ENCODE measurements around the gene SLC25A20. TPM values are rescaled to one million over a fixed set of nuclear protein-coding genes. Genes with fewer than 3 reads are reported as not detected.

The SLC25A20 gene
- total RNA-seq, 1 donor from 2014 or later = 30.0 TPM

DNA sequence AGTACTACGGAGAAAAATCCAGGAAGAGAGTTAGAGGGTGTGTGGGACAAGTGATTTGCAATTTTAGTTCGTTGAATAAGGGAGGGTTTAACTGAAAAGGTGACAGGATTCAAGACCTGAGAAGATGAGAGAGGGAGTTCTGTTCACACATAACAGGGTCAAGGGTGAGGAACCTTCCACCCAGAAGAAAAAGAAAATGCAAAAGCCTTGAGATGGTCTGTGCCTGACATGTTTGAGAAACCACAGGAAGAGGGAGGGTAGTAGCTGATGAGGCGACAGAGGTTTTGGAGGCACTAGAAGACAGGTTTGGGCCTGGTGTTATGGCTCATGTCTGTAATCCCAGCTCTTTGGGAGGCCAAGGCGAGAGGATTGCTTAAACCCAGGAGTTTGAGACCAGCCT, 591 bp upstream of the SLC25A20 start:
- intact Hi-C loops (cut with micrococcal nuclease) = loop anchor here (1.0 to 5.0 kb wide), 2 partner anchors 19 to 193 kb away; partner anchors contain the start of genes ARIH2 and QRICH1

DNA sequence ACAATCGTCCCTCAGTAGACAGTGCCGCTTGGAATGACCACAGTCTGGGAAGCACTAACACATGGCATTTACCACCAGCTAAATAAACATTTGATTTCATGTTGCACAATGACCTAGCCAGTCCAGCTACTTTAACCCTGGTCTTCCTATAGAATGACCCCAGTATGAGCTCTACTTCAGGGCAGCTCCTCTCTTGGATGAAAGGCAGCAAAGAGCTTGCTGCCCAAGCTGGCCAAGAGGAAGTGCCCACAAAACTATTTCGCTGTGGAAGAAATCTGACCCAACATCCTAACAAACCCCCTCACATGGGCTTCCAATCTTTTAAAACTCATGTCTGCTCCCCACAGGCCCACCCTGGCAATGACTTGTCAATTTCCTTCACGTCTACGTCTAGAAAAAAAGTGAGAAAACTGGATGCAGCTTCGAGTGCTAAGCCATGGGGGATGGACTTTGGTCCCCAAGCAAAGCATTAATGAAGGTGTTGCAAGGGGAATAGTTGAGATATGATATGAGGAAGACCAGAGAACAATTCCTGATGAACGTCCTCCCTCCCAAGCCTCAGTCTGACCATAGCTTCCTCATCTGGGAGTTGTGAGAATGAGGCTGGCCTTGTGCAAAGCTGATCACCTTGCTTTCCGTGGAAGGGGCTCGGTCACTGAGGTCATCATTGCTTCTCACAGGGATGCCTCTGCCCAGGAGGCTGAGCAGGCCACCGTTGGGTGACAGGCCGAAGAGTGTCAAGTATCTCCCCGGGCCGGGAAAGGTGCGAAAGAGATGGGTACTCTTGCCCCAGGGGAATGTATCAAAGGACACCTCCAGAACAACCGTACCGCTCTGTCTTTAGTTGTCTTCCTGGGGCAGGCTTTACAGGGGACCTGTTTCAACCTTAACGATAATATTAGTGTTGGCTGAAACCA, 964 bp downstream of the SLC25A20 start:
- intact Hi-C loops (cut with micrococcal nuclease) = loop anchor here (1.0 to 5.0 kb wide), 2 partner anchors 50 to 195 kb away; partner anchors contain the start of genes PRKAR2A and QRICH1

DNA sequence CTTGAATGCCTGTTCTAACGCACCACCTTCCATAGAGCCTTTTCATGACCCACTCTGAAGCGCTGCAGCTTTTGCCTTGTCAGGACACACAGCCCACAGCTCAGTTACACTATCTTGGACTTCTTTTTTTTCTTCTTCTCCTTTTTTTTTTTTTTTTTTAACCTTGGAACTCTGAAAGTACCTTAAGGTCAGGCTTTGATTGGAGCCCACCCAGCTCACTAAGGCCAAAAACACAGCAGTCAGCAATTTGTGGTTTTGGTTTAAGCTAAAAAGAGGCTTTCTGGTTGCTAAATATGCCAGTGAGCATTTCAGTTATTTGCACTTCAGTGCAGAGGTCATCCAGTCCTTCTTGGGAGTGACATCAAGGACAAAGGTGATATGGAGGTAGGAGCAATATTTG, 1.7 kb downstream of the SLC25A20 start:
- intact Hi-C loops (cut with micrococcal nuclease) = loop anchor here (5.0 kb wide), 1 partner anchor 195 kb away; the partner anchor contains the start of gene QRICH1

DNA sequence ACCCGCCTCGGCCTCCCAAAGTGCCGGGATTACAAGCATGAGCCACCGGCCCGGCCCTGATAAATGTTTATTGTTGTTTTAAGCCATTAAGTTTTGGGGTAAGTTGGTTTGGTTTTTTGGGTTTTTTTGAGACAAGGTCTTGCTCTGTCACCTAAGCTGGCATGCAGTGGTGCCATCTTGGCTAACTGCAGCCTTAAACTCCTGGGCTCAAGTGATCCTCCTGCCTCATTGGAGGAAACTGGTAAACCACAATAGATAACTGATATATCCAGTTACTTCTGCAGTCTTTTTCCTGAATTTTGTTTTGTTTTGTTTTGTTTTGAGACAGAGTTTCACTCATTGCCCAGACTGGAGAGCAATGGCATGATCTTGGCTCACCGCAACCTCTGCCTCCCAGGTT, 4.2 kb downstream of the SLC25A20 start:
- intact Hi-C loops (cut with micrococcal nuclease) = no loop called here

DNA sequence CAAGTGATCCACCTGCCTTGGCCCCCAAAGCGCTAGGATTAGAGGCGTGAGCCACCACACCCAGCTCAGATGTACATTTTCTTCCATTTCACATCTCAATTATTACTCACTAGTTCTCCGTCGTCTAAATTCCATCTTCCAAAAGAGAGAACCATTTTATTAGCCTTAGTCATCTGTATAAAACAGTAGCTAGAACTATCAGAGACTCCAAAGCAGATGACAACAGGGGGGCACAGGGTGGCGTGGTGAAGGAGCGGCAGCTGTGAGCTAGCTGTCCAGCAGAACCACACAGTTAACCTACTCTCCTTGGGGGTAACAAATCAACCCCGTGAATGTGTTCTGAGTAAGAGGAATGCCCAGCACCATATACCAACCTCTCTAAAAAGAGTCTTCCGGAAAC, 7.1 kb downstream of the SLC25A20 start:
- intact Hi-C loops (cut with micrococcal nuclease) = no loop called here

DNA sequence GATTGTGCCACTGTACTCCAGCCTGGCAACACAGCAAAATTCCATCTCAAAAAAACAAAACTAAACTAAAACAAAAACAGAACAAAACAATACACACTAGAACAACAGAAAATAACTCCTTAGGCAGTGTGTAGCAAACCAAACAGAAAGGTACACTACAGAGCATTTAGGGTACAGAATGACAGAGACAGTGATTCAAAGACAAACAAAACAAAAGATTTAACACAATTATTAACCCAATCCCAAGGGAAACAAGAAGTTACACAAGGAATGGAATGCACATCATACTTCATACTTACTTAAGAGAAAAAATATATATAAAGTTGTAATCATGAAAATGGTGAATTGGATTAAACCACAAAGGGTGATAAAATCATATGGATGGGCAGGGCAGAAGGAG, 12.9 kb downstream of the SLC25A20 start:
- intact Hi-C loops (cut with micrococcal nuclease) = no loop called here

DNA sequence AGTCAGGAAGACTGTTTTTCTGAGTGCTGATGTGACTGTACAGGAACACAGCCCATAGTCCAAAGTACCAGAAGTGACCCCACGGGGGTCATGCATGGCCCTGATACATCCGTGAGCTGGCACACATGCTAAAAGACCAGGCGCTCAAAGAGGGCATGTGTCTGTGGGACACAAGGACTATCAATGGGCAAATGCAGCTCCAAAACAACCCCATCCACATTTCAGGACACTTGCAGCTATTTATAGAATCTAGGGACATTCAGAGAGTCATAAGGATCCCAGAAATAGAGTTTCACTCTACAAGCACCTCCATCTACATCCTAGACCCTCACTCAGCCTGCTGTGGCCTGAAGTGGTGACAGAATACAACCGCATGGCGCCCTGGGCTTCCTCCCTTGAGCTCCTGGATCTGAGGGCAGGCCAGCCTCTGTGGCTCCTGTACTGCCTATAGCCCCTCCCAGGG, 17.0 kb downstream of the SLC25A20 start:
- intact Hi-C loops (cut with micrococcal nuclease) = no loop called here

DNA sequence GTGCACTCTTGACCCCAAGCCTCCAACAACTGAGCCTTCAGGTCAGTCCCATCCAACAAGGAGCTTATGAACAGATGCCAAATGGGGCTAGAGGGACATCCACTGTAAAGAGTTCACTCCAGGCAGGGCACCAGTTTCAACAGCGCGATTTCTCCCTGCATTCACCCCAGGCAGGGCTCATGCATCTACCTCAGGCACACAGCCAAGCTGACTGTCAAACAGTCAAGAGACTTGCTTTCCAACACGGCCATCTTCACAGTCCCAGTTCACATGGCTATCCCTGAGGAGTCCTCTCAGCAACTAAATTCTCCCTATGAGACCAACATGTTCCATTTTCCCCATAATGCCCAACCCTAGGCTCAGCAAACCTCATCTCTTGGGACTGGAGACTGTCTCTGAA, 17.7 kb downstream of the SLC25A20 start:
- intact Hi-C loops (cut with micrococcal nuclease) = no loop called here

DNA sequence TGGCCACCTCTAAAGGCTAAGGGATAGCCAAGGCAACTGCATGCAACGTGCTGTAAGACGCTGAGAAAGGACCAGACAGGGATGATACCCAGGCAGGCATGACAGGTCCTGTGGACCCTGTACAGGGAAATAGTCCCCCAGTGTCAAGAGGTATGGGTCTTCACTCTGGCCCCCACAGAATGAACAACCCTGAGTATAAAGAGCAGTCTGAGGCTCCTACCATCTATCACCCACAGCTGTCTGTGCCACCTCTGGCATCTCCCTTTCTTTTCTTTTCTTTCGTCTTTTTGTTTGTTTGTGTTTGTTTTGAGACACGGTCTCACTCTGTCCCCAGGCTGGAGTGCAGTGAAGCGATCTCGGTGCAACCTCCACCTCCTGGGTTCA, 18.7 kb downstream of the SLC25A20 start:
- intact Hi-C loops (cut with micrococcal nuclease) = no loop called here

DNA sequence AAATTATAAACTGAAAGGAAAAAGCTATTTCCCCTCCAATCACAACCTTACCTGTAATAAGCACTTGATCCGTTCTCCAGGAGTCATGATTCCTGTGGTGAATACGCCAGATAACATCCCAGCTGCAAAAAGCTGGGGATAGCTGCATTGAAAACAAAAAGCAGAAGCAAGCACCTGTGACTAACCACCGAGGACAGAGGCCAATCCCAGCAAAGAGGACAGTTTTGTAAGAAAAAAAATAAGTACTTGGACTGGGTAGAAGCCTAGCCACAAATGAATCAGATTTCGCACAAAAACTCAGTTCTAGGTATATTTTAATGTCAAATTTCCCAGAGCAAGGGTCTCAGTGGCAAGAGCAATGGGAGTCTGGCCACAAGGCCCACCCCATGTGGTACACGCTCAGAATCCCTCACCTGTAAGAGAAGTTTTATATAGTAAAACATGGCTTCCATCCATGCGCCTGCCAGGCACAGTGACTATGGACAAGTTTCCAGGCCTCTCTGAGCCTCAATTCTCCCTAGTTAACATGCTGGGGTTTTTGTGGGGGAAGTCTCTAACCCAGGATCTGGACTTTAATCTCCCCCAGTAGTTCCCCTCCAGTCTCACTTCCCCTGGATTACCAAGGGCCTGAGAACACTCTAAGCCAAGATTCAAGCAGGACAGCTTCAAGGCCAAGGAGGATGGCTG, 19.2 kb downstream of the SLC25A20 start:
- intact Hi-C loops (cut with micrococcal nuclease) = no loop called here

DNA sequence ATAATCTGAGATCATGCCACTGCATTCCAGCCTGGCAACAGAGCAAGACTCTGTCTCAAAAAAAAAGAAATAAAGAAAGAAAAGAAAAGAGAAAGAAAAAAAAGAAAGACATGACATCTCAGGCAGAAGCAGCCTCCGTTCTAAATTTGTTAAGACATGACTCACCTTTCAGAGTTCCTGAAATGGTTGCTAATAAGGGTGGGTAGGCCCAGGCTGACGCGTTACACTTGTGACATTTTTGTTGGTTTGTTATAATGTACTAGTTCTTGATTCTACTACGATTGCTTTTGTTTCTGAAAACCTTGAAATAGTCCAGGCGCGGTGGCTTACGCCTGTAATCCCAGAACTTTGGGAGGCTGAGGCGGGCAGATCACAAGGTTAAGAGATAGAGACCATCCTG, 21.0 kb downstream of the SLC25A20 start:
- intact Hi-C loops (cut with micrococcal nuclease) = no loop called here

DNA sequence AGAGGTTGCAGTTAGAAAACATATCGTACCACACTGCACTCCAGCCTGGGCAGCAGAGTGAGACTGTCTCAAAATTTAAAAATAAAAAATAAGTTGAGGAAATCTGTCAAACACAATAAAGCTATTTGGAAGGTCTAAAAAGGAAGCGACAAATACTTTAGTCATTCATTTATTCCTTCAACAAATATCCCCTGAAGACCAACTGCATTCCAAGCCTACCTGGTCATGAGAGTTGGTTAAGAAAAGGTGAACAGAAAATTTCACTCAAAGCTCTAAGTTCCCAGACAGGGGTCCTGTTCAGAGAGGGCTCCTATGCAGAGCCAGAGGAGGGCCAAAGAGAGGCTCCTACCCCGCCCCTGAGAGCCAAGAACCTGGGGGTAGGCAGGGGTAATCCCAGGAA, 35.6 kb downstream of the SLC25A20 start:
- intact Hi-C loops (cut with micrococcal nuclease) = no loop called here

DNA sequence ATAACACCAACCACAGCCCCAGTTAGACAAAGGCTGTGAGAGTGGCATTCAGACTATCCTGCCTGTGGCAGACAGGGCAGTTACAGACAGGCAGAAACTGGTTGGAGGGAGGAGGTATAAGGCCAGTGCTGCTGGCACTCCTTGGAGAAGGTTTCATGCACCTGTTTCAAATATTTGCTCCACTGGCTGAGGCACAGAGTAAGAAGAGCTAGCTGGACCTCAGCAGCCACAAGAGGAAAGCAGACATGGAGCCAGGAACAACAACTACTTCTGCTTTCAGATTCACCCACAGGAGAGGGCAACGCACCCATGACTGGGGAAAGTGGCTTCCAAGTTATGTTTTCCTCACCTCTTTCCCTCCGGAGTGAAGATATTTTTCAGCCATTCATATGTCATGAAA, 39.5 kb downstream of the SLC25A20 start:
- intact Hi-C loops (cut with micrococcal nuclease) = no loop called here

DNA sequence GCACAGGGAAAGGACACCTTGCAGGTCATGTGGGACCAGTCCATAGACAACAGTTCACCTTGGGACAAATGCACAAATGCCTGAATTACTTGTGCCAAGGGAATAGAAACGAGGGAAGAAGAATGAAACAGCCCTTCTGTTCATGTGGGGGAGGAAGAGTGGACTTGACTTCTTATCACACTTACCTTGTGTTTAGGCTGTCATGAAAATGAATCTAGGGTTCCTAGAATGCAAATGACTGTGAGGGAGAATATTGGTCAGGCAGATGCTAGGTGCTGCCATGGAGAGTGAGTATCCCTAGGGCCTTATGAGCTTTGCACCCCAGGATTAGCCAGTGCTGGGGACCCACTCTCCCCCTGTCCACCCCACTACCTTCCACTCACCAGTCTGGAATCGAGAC, 40.0 kb downstream of the SLC25A20 start:
- intact Hi-C loops (cut with micrococcal nuclease) = no loop called here

DNA sequence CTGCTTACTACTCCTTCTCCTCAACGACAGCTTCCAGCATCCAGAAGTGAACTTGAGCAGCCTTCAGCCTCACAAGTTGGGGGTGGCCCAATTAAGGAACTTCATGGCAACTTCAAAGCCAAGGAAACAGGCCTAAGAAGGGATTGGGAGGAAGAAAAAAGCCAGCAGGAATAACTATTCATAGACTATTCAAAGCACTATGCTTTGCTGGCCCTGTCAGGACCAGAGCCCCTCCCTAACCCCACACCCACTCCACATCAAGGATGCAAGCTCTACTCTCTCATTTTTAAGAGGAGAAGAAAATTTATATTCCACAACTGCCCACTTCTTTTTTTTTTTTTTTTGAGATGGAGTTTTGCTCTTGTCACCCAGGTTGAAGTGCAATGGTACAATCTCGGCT, 41.0 kb downstream of the SLC25A20 start:
- intact Hi-C loops (cut with micrococcal nuclease) = no loop called here

DNA sequence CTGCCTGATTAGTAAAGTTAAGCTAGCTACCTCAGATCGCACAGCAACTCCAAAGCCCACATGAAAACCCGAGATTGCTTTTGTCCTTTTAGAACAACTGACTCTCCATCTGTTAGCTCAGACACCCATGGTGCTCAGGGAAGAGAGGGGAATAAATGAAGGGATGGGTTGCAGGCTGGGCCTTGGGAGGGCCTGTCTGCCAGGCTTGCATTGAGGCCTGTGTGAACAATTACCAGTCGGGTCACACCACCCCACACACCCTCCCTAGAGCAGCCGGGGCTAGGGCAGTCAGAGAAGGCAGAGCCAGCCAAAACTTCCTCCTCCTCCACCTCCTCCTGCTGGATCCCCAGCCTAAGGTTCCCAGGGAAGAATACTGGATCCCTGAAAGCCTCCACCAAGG, 42.2 kb downstream of the SLC25A20 start:
- intact Hi-C loops (cut with micrococcal nuclease) = no loop called here

DNA sequence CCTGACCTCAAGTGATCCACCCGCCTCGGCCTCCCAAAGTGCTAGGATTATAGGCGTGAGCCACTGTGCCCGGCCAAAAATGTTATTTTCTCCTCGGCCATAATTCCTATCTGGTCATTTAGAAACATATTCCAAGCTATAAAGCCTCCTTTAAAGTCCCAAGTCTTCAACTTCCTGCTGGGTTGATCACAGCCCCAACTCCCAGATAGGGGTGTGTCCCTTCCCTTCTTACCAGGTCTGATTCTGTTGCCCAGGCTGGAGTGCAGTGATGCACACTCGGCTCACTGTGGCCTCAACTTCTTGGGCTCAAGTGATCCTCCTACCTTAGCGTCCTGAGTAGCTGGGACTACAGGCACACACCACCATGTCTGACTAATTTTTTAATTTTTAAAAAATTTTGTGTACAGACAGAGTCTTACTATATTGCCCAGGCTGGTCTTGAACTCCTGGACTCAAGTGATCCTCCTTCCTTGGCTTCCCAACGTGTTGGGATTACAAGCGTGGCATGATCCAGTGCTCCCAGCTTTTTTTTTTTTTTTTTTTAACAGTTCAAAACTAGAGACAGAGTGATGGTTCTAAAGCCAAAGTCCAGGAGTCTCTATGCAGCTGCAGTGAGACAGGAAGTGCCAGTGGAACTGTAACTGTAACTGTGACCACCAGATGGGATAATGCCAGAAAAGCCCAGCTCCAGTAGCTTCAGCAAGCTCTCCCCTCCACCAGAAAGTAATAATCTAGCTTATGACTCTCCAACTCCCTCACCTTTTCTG, 42.8 kb downstream of the SLC25A20 start:
- intact Hi-C loops (cut with micrococcal nuclease) = no loop called here

DNA sequence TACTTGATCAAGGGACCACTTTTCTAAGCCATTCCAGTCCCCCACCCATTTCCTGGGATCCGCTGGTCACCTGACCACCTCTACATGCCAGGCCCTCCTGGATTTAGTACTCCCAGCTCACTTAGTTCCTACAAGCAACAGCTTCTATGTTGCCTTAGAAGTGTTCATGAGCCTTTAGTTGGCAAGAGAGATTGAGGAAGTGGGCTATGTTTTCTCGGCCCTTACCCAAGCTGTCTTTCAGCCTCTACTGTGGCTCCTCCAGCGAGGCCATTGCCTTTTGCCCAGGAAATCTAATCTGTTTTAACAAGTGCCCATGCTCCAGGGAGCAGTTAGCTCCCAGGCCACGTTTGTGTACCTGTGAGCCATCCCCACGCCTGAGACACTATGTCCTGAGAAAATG, 46.5 kb downstream of the SLC25A20 start:
- intact Hi-C loops (cut with micrococcal nuclease) = no loop called here

DNA sequence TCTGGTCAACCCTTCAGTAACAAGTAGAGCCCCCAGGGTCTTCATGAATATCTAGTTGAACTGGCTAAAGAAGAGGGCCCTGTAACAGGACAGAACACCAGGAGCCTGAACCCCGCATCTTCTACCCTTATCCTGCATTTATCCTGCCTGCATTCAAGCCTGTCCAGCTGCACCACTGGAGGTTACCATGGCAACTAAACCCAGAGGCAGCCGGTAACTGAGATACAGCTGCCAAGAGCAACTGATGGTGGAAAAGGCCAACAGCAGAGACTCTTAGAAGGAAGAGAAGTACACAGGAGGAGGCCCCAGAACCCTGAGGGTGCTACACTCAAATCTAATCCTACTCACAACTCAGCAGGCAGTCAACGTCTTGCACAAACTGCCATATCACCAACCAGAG, 47.3 kb downstream of the SLC25A20 start:
- intact Hi-C loops (cut with micrococcal nuclease) = no loop called here

DNA sequence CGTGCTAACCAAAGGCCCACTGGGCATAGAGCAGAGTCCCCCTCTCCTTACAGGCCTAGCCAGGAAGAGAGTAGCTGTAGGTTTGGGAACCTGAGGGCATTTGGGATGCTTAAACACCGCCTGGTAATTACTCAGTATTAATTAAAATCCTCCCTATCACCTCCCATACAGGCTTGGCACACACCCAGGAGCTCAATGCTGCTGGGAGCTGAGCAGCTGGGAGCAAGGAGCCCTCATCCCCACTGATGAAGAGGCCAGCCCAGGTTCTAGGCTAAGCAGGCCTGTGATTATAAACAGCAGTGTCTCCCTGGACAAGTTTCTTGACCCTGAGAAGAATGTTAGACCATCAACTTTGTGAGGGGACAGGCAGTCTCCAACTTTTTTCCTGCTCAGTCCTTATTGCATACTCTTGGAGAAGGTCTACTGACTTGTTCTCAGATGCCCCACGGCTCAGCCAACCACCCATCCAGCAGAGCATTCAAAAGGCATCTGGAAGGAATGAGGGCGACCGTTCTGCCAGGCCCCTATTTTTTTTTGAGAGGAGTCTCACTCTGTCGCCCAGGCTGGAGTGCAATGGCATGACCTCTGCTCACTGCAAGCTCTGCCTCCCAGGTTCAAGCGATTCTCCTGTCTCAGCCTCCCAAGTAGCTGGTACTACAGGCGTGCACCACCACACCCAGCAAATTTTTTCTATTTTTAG, 49.7 kb downstream of the SLC25A20 start:
- intact Hi-C loops (cut with micrococcal nuclease) = no loop called here
